Hippocampal formation (tissue), 2 donors: Measurements from ENCODE around the gene WFDC2.
A peak's percentile ranks its signal among the peaks of the same experiment; 100 is the strongest.
"Not testable (repeated sequence)": the region's sequence is repeated elsewhere in the genome, so short reads cannot be mapped to it uniquely, and the experiment has no call there.

ENCODE experiments used
- DNase-seq, 2 donors: peaks; one replicate each; lab custom pipeline; 2025; lab: John Stamatoyannopoulos, UW

WFDC2 gene

DNA sequence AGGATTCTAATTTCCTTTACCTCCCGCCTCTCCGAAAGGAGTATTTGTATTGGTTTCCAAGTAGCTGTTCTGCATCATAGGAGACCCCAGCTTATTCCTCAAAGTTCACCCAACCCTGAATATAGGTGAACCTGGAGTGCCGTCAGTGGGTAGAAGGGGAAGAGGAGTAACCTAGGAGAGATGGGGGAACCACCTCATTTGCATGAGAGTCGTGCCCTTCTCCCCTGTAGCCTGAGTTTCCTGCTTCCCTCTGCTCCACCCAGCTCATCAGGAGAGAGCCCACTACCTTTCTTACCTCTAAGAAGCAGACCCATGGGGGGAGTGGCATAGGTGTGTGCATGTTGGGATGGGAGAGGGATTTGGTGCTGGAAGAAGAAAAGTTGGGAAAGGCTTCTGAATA lies 17.3 kb upstream of the WFDC2 start:
- DNase-seq: no peak

DNA sequence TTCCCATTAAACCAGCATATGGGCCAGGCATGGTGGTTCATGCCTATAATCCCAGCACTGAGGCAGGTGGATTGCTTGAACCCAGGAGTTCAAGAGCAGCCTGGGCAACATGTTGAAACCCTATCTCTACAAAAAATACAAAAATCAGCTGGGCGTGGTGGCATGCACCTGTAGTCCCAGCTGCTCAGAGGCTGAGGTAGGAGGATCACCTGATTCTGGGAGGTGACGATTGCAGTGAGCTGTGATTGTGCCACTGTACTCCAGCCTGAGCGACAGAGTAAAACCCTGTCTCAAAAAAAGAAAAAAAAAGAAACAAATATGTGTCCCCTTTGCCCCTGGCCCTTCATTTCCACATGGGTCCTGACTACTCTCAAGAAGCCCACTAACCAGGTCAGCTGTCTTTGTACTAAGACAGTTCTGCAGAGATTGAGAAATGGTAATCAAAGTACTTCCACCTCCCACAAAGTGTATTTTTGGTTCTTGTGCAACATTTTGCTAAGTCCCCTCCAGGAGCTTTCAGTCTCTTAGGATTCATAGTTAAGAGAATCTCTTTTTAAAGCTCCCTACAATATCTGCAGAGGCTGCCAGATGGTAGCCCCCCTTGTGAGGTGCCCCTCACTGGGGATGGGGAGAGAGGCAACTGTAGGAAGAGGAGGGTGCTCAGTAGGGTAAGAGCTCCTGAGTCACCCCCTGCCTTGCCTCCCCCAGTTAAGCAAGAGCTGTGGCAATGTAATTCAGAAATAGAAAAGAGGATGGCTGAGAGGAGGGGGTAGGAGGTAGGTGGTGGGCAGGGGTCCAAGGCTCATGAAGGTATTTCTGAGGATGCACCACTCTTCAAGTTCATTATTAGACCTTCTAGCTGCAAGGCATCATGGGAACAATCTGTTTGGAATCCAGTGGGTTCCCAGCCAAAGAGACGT lies 16.5 kb upstream of the WFDC2 start:
- no peak for DNase-seq

DNA sequence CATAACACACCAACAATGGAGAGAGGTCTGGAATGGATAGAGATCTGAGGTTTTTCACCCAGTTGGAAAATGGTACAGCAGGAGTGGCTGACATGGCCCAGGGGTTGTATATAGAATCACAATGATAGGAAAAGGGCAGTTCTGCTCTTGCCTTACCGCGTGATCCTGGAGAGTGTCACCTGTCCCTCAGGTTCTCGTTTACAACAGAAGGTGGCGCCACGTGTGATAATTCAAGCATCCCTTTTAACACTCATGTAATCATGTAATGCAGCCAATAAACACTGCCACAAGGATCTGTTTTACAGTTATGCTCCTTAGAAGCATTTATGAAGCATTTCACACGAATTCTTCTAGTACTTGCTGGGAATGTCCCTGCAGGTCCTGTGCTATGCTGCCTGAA lies 12.9 kb upstream of the WFDC2 start:
- no peak for DNase-seq

DNA sequence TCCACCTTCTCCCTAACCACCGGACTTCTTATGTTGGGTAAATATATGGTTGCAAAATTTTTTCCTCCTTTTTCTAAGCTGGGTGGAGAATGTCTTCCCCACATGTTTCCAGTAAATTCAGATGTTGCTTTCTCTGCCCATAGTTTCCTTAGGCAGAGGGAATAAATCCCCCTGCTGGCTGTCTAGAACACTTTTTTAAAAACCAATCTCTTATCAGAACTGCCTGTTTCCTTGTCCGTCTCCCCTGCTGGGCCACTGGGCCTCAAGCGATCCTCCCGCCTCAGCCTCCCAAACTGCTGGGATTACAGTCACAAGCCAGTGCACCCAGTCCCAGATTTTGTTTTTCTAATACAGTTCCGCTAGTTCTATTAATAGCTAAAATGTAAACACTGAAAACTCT lies 9.9 kb upstream of the WFDC2 start:
- DNase-seq: no peak

DNA sequence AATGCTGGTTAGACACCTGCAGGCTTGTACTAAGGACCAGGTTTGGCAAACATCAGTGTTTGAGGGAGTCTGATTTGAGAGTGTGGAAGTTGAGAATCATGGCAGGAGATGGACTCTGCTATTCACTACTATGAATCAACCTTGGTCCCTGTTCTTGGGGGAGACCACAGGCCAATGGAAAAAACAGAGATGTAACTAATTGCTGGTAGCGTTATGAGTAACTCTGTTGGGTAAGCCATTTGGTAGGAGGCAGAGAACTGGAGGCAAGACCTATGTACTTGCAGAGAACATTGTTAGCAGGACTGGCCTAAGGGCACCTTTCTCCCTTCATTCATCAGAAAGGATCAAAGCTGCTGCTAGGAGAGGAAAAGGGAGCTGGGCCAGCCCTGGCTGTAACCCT lies 8.3 kb upstream of the WFDC2 start:
- no peak for DNase-seq

DNA sequence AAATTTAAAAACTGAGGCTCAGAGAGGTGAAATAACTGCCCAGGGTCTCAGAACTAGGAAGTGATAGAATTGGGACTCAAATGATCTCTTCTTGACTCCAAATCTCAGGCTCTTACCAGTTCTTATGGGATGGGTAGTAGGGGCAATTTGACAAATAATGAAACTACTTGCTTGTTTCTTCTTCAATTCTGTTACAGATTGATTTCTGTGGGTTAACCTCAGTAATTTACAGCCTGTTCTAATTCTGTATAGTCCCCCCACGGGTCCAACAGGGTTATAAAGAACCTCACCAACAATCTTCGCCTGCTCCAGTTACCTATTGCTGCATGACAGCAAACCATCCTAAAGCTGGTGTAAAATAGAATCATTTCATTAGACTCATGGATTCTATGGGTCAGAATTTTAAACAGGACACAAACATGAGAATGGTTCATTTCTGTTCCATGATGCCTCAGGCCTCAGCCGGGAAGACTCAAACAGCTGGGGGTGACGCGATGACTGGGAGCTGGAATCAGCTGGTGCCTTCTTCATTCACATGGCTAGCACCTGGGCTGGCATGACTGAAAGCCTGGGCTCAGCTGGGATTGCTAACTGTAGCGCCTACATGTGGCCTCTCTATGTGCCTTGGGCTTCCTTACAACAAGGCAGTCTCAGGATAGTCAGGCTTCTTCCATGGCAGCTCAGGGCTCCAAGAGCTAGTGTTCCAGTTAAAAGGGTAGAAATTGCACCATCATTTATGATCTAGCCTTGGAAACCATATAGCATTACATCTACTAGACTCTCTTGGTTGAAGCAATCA lies 6.6 kb upstream of the WFDC2 start:
- DNase-seq: no peak

GRCh38 chr20:45463709-45464108 lies 5.8 kb upstream of the WFDC2 start:
- DNase-seq: no peak

DNA sequence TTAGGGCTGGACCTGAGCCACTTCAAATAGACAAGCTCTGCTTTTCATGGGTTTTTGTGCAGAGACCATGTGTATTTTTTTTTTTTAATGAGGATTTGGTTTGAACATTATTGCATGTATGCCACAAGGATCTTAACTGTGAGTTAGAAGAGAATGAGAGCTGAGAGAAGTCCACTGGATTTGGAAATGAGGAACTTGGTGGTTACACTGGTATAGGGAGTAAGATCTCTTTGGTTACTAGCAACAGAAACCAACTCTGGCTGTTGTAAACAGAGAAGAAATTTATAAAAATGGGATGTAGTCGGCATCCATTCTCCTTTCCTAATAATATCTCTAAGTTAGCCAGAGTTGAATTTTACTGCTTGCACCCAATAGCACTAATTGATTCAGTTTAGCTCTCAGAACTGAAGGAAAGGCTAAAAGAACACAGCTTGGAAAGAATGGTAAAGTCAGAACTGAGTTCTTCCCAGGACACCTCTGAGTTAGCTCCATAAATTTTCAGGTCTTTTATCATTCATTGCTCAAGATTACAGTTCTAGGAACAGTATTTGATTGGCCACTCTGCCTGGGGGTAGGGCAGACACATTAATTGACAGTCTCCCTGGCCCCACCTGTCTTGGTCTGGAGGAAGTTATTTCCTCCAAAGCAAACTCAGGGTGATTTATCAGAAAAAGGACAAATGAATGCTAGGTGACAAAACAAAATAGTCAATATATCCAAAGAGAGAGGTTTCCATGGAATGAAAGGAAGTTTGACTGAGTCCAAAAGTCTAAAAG lies 3.9 kb upstream of the WFDC2 start:
- no peak for DNase-seq

GRCh38 chr20:45467172-45467571 lies 2.4 kb upstream of the WFDC2 start:
- no peak for DNase-seq

GRCh38 chr20:45467861-45468260 lies 1.7 kb upstream of the WFDC2 start:
- peak in 1 of 2 donors; percentile 16 for DNase-seq

- DNase-seq: peak in 1 of 2 donors; percentile 27
These were observed 844 bp downstream of the WFDC2 start for GRCh38 chr20:45470262-45470931.

GRCh38 chr20:45470937-45471336 lies 1.4 kb downstream of the WFDC2 start:
- DNase-seq: peak in 1 of 2 donors; percentile 27

GRCh38 chr20:45472286-45472685 lies 2.7 kb downstream of the WFDC2 start:
- DNase-seq: not testable (repeated sequence)

GRCh38 chr20:45477530-45478148 lies 8.1 kb downstream of the WFDC2 start:
- DNase-seq: not testable (repeated sequence)

DNA sequence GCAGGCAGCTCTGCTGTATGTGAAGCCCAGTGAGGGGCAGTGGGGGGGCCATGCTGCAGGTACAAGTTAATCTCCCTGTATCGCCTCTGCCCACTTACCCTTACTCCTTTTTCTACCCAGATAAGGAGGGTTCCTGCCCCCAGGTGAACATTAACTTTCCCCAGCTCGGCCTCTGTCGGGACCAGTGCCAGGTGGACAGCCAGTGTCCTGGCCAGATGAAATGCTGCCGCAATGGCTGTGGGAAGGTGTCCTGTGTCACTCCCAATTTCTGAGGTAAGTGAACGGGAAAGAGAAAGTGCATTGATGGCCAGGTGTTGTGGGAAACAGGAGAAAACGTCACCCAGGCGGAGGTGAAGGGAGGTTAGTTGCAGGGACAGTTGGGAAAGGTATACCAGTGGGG lies 10.3 kb downstream of the WFDC2 start:
- DNase-seq: no peak

DNA sequence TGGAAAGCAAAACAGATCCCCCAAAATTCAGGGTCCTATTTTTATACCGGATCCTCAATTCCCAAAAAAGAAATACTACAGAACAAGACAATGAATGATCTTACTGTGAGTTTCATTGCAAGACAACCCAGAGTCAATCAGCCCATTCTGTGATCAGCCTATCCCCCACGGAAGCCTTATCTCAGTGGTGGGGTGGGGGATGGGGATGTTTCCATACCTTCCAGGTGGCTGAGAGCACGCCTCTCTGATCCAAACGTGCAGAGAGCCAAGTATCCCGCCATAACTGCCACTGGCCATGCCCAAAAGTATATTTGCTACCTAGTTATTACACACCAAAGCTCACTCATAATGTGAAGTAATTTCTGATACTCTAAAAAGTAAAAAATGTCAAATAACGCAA lies 15.1 kb downstream of the WFDC2 start:
- DNase-seq: no peak

- no peak for DNase-seq
These were observed 15.8 kb downstream of the WFDC2 start for GRCh38 chr20:45485388-45485787.

GRCh38 chr20:45487231-45487635 lies 17.7 kb downstream of the WFDC2 start:
- no peak for DNase-seq

- DNase-seq: no peak
These were observed 19.6 kb downstream of the WFDC2 start for GRCh38 chr20:45489083-45489531.

GRCh38 chr20:45495501-45495941 lies 26.0 kb downstream of the WFDC2 start:
- DNase-seq: no peak

GRCh38 chr20:45496166-45496565 lies 26.6 kb downstream of the WFDC2 start:
- DNase-seq: no peak
